Fibroblast of lung (primary cell): Measurements from ENCODE around the gene DNAL4. TPM values are rescaled to one million over a fixed set of nuclear protein-coding genes. Genes with fewer than 3 reads are reported as not detected.
A peak's percentile ranks its signal among the peaks of the same experiment; 100 is the strongest.

Experiments
- DNase-seq, 2 donors: peaks; one replicate each; pipeline versions ENCODE4 v3.0.0 to v3.0.0-alpha.2; 2010; ENCODE audit warnings: low read depth in 2 of 2
- H2AFZ ChIP-seq: 2 replicates; pipeline ENCODE4 v1.5.1; 2012; ENCODE audit warnings: low read length, control low read depth, inconsistent platforms
- H3K27ac ChIP-seq: 2 replicates; pipeline ENCODE4 v1.5.1; 2011; ENCODE audit warnings: low read length, control low read depth; ENCODE audit not compliant: insufficient read depth
- H3K27me3 ChIP-seq: 2 replicates; pipeline ENCODE4 v1.5.1; 2011; ENCODE audit warnings: mild to moderate bottlenecking, low read length; ENCODE audit not compliant: control insufficient read depth, insufficient read depth
- H3K36me3 ChIP-seq: 2 replicates; pipeline ENCODE4 v1.5.1; 2011; ENCODE audit warnings: low read length; ENCODE audit not compliant: control insufficient read depth, insufficient read depth
- H3K4me1 ChIP-seq: 2 replicates; pipeline ENCODE4 v1.5.1; 2011; ENCODE audit warnings: low read length; ENCODE audit not compliant: control insufficient read depth, insufficient read depth; ENCODE audit errors: extremely low read depth
- H3K4me2 ChIP-seq: 2 replicates; pipeline ENCODE4 v1.5.1; 2011; ENCODE audit warnings: low read length, control low read depth; ENCODE audit not compliant: insufficient read depth; ENCODE audit errors: extremely low read depth
- H3K4me3 ChIP-seq, 4 experiments: fragments of 200-600 bp in 1 of 4; sonication (generic) in 1 of 4; replicated peaks in 1 of 4; 2 replicates each; pipeline ENCODE4 v1.5.1; 2011 to 2016; ENCODE audit warnings: low read length in 4 of 4, low read depth in 3 of 4, mild to moderate bottlenecking in 3 of 4, control low read depth in 2 of 4, inconsistent platforms in 1 of 4, mixed read lengths in 1 of 4; ENCODE audit not compliant: insufficient read depth in 1 of 4; ENCODE audit errors: control extremely low read depth in 1 of 4
- H3K79me2 ChIP-seq: 2 replicates; pipeline ENCODE4 v1.5.1; 2012; ENCODE audit warnings: mild to moderate bottlenecking, low read length, inconsistent platforms; ENCODE audit not compliant: control insufficient read depth, insufficient read depth
- H3K9ac ChIP-seq: 2 replicates; pipeline ENCODE4 v1.5.1; 2011; ENCODE audit warnings: mild to moderate bottlenecking, low read length, control low read depth; ENCODE audit not compliant: insufficient read depth
- H3K9me3 ChIP-seq: 2 replicates; pipeline ENCODE4 v1.5.1; 2012; ENCODE audit warnings: low read depth, low read length; ENCODE audit not compliant: control insufficient read depth, insufficient read depth
- H4K20me1 ChIP-seq: 2 replicates; pipeline ENCODE4 v1.5.1; 2011; ENCODE audit warnings: low read length; ENCODE audit not compliant: control insufficient read depth, insufficient read depth; ENCODE audit errors: extremely low read depth
- CTCF ChIP-seq, 2 donors: IDR thresholded peaks in 1 of 2; conservative IDR thresholded peaks in 1 of 2; 1 replicate in 1 of 2; 2 replicates in 1 of 2; pipeline ENCODE4 v1.5.1; 2011 to 2012; ENCODE audit warnings: low read length in 2 of 2, control low read depth in 1 of 2, inconsistent platforms in 1 of 2, low read depth in 1 of 2, mild to moderate bottlenecking in 1 of 2
- EZH2 ChIP-seq: IDR thresholded peaks from 2 replicates; pipeline ENCODE4 v1.5.1; 2012; ENCODE audit warnings: low read length, control low read depth, mild to moderate bottlenecking; ENCODE audit errors: missing control alignments
- polyA plus RNA-seq, 2 donors: library from polyadenylated mRNA; depleted of rRNA in 1 of 2; stranded (reverse) in 1 of 2; unstranded in 1 of 2; fragments of >200 nt; gene quantifications; 2 replicates each; pipeline ENCODE4 v1.2.1, GENCODE V29; 2011 to 2012; ENCODE audit warnings: missing spikeins in 1 of 2
- total RNA-seq: library from RNA; depleted of rRNA; stranded (reverse); fragments of >200 nt; gene quantifications from 2 replicates; pipeline ENCODE4 v1.2.1, GENCODE V29; 2014

DNAL4 gene
- total and polyA plus RNA-seq, 2 donors (not counting 1 experiment from before 2014, with no cell fraction given) = 13.3 to 25.1 TPM

DNA sequence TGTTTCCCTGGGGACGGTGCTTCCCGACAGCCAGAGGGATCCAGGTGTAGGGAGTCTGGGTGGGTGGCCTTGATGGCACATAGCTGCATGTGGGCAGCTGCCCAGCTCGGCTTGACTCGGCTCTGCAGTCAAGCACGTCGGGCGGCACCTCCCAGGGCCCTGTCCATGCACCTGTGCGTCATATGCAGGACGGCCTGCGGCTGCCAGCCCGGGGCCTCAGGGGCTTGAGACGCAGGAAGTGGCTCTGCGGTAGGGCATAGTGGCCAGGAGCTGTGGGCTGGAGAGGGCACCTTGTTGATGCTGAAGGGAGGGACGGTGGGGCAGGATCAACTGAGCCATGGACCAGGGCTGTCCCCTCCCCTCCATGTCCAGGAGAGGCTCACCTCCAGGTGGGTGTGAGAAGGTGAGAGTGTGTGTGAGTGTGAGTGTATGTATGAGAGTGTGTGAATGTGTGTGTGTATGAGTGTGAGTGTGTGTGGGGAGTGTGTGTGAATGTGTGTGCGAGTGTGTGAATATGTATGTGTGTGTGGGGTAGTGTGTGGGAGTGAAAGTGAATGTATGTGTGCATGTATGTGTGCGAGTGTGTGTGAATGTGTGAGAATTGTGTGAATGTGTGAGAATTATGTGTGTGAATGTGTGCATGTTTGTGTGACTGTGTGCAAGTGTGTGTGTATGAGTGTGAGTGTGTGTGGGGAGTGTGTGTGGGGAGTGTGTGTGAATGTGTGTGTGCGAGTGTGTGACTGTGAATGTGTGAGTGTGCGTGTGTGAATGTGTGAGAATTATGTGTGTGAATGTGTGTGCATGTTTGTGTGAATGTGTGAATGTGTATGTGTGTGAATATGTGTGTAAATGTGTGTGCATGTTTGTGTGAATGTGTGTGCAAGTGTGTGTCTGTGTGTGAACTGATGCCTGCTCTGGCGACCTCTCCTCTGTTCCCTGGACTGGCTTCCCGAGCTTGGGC lies 32.5 kb downstream of the DNAL4 start:
- H3K9me3 ChIP-seq = no peaks in the 10 kb centered on the region
- H3K27me3 ChIP-seq = no peaks in the 10 kb centered on the region
- H3K79me2 ChIP-seq = no peaks in the 10 kb centered on the region
- no peak overlapping the region for H3K4me3 ChIP-seq
- no peak overlapping the region for H2AFZ ChIP-seq
- H3K4me2 ChIP-seq = no peak overlapping the region
- no peaks in the 10 kb centered on the region for H3K36me3 ChIP-seq
- H3K4me1 ChIP-seq = peaks cover 4% of the 10 kb centered on the region
- no peak overlapping the region for H3K27ac ChIP-seq
- no peak for TF ChIP-seq EZH2
- TF ChIP-seq CTCF (conservative IDR thresholded peaks at IDR 0.05 in 1 of 2, IDR thresholded peaks at IDR 0.05 in 1 of 2; ENCODE audit: low read depth in 1 of 2, low read length in 2 of 2) = no peak
- no peak overlapping the region for H3K9ac ChIP-seq
- no peaks in the 10 kb centered on the region for H4K20me1 ChIP-seq
- DNase-seq = no peak

DNA sequence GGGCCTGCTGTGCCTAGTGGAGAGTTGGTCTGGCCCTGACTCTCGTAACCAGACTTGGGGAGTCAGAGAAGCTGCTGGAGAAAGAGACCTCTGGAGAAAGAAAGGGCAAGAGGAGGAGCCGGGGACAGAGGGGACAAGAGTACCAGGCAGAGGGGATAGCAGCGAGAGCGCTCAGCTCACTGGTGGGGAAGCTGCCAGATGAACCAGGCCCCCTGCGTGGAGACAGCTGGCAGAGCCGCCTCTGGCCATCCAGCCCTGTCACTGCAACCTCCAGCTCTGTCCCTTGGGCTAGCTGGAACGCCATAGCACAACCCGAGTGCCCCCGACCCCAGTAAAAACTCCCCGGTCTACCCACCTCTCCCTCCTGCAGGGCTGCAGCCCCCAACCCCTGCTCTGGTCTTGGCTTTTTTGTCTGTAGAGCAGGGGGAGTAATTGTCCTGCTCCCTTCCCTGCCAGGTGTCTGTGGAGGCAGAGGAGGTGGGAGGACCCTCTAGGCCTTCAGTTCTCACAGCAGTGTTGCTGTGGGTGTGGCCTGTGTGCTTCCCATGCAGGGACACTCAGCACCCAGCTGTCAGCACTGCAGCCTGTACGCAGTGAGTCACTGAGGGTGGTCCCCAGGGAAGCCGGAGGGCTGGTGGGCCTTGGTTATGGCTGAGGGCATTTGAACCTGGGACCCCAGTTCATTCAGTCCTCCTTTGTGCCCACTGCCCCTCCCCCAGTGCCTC lies 33.3 kb downstream of the DNAL4 start:
- no peak for TF ChIP-seq CTCF (conservative IDR thresholded peaks at IDR 0.05 in 1 of 2, IDR thresholded peaks at IDR 0.05 in 1 of 2; ENCODE audit: low read depth in 1 of 2, low read length in 2 of 2)
- no peak for TF ChIP-seq EZH2
- Histone ChIP-seq H3K9ac (no peak overlapping the region), H2AFZ (no peak overlapping the region), H3K4me3 (no peak overlapping the region), H4K20me1 (no peaks in the 10 kb centered on the region), H3K9me3 (no peaks in the 10 kb centered on the region), H3K36me3 (no peaks in the 10 kb centered on the region), H3K79me2 (no peaks in the 10 kb centered on the region), H3K4me1 (peaks cover 4% of the 10 kb centered on the region), H3K27me3 (no peaks in the 10 kb centered on the region), H3K27ac (no peak overlapping the region), H3K4me2 (no peak overlapping the region)
- peak; percentile 12 to 32 for DNase-seq

DNA sequence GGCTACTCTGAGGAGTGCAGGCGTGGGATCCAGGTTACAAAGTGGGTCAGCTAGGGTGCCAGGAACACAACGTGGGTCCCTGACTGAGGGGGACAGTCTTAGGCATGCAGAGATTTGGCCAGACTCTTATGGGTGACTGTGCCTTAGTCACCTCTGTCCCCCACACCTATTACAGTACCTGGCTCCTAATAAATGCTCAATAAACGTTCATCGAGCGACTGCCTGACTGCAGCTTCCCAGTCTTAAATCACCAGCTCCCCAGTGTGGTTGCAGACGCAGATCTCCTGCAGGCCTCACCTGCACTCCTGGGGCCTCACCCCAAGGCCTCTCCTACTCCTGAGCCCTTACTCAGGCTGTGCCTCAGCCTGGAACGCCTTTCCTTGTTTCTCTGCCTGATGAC lies 34.9 kb downstream of the DNAL4 start:
- Histone ChIP-seq H3K79me2 (peaks cover 6% of the 10 kb centered on the region), H3K9ac (no peak overlapping the region), H3K9me3 (no peaks in the 10 kb centered on the region), H3K4me3 (no peak overlapping the region), H3K36me3 (no peaks in the 10 kb centered on the region), H2AFZ (no peak overlapping the region), H3K27ac (no peak overlapping the region), H3K4me2 (no peak overlapping the region), H4K20me1 (no peaks in the 10 kb centered on the region), H3K27me3 (no peaks in the 10 kb centered on the region), H3K4me1 (peaks cover 7% of the 10 kb centered on the region)
- TF ChIP-seq EZH2 (no peak), CTCF (conservative IDR thresholded peaks at IDR 0.05 in 1 of 2, IDR thresholded peaks at IDR 0.05 in 1 of 2; ENCODE audit: low read depth in 1 of 2, low read length in 2 of 2) (no peak)
- no peak for DNase-seq
